AG09319 (cell line): ENCODE data around the gene HBG2.

Source experiments
- DNase-seq: peaks from one replicate; pipeline ENCODE4 v3.0.0-alpha.2; 2010; ENCODE audit warnings: low read depth; ENCODE audit errors: extremely low read depth
- CTCF ChIP-seq: IDR thresholded peaks from 2 replicates; pipeline ENCODE4 v1.5.1; 2011; ENCODE audit warnings: low read depth, mild to moderate bottlenecking, inconsistent platforms, low read length, moderate library complexity

HBG2 gene

GRCh38 chr11:5227681-5228080 is 26.9 kb downstream of the HBG2 start:
- TF ChIP-seq CTCF: no peak
- DNase-seq: no peak

- no peak for TF ChIP-seq CTCF
- DNase-seq: no peak
Measured at GRCh38 chr11:5226732-5227310, 27.8 kb downstream of the HBG2 start, which contains the start of gene HBB. Gene HBB (minus strand): TSS chr11:5227071. CDS start chr11:5227021, 50 bp downstream.

GRCh38 chr11:5225480-5225871 is 29.1 kb downstream of the HBG2 start:
- TF ChIP-seq CTCF: no peak

GRCh38 chr11:5224538-5225479 is 29.8 kb downstream of the HBG2 start:
- DNase-seq: no peak
- TF ChIP-seq CTCF: no peak

More at GRCh38 chr11:5225480-5225871, 29.1 kb downstream of the HBG2 start:
- no peak for DNase-seq

- no peak for DNase-seq
- no peak for TF ChIP-seq CTCF
Measured at GRCh38 chr11:5223686-5224085, 30.9 kb downstream of the HBG2 start.

- no peak for TF ChIP-seq CTCF
- DNase-seq: no peak
Measured at GRCh38 chr11:5223146-5223545, 31.4 kb downstream of the HBG2 start.

GRCh38 chr11:5210376-5210885 is 44.1 kb downstream of the HBG2 start:
- TF ChIP-seq CTCF: no peak
- no peak for DNase-seq
